NCI-H2171 treated with DMSO at 0.1 percent for 48 hours (cell line): ENCODE measurements around the gene SRL.
"Not testable (repeated sequence)": the region's sequence is repeated elsewhere in the genome, so short reads cannot be mapped to it uniquely, and the experiment has no call there.

Experiments used
- DNase-seq: peaks from one replicate; lab custom pipeline; 2025; lab: John Stamatoyannopoulos, UW

SRL gene

DNA sequence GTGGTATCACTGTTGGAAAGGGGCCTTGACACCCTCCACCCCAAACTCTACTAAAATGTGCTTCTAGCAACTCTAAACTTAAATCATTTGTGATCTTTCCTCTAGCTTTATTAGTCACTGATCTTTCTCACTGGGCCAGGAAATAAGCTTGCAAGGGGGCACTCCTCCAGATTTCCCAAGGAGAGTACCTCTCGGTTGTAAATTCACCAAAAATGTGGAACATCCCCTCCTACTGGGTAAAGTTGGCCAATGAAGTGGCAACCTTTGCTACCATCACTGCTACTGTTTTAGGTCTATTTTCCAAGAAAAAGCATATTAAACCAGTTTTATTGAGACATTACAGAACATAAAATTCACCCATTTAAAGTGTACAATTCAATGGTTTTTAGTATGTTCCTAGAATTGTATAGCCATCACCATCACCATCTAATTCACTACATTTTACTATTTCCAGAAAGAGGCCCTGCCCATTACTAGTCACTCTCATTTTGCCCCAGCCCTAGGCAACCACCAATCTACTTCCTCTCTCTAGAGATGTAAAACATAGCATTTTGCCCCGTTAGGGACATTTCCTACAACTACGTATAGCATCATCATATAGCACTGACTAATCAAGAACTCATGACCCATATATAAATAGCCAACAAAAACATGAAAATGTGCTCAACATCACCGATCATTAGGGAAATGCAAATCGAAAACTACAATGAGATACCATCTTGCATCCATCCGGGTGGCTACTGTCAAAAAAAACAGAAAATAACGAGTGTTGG, 81.0 kb downstream of the SRL start:
- no peak for DNase-seq

- DNase-seq: no peak
These were observed 82.2 kb downstream of the SRL start for GRCh38 chr16:4159726-4160125.

GRCh38 chr16:4158143-4159093, 83.5 kb downstream of the SRL start:
- DNase-seq: no peak

DNA sequence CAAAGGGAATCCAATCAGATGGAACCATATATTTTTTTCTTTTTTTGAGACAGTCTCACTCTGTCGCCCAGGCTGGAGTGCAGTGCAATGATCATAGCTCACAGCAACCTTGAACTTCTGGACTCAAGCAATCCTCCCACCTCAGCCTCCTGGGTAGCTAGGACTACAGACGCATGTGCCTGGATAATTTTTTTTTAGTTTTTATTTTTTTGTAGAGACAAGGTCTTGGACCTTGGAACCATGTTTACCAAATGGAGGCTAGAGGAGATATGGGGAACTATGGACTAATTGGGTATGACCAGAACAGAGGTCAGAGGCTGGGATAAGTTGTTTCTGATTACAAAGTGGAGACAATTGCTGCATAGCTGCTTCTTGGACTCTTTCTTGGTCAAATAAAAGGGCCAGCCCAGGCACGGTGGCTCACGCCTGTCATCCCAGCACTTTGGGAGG, 84.5 kb downstream of the SRL start:
- DNase-seq: no peak

- DNase-seq: not testable (repeated sequence)
These were observed 85.4 kb downstream of the SRL start for GRCh38 chr16:4156503-4156902.

DNA sequence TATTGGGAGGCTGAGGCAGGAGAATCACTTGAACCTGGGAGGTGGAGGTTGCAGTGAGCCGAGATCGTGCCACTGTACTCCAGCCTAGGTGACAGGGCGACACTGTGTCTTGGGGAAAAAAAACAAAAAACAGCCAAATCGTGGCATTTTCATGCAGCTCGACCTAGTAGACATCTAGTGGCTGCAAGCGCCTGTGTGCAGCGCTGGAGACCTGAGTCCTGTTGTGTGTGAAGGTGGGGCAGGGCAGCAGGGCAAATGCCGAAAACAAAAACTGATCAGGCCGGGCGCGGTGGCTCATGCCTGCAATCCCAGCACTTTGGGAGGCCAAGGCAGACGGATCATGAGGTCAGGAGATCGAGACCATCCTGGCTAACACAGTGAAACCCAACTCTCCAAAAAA, 88.5 kb downstream of the SRL start:
- DNase-seq: peak; percentile 22

DNA sequence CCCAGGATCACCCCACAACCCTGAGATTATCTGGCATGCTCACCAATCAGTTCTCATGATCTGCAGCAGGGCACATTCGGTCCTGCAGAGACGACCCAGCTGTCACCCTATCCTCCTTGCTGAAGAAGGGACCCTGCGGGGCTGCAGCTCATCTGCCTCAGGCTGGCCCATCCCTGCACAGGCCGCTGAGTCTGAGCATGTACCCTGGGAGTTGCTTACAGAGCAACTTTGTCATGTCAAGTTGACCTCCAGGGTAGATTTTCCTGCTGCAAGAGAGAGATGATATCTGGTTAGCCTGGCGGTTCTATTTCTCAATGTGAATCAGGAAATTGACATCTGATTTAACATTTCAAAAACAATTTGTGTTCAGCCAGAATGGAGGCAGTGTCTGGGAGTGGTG, 89.6 kb downstream of the SRL start:
- DNase-seq: peak; percentile 53

DNA sequence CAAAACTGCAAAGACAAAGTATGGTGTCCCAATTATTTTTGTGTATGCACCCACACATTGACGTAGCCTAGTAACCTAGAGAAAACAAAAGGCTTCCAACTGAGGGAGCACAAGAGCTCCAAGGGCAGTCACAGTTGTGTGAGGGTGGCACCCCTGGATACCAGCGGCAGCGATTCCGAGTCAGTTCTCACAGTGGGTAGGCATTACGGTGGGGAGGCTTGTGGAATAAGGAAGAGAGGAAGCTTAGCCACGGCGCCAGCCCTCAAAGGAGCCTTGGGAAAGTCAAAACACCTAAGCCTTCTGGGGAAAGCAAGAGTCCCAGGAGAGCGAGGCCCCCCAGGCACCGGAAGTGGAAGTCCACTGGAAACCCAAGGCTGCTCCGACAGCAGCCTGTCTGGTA, 94.6 kb downstream of the SRL start:
- no peak for DNase-seq

DNA sequence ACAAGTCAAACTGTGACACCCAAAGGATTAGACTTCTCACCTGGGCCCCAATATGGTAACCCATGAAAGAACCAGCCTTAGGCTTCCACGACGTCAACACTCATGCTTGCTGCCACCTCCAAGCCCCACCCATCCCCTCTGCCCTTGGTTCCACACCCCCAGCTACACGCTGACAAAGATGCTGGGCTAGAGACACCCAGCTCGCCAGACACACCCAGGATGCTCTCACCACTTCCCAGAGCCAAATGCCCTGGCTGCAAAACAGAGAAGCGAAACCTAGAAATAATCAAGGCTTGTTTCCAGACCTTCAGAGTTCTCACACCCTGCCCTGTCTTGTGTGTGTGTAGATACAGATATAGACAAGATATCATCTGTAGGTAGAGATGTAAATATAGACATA, 99.6 kb downstream of the SRL start:
- no peak for DNase-seq

GRCh38 chr16:4141604-4142003, 100.3 kb downstream of the SRL start:
- DNase-seq: no peak

DNA sequence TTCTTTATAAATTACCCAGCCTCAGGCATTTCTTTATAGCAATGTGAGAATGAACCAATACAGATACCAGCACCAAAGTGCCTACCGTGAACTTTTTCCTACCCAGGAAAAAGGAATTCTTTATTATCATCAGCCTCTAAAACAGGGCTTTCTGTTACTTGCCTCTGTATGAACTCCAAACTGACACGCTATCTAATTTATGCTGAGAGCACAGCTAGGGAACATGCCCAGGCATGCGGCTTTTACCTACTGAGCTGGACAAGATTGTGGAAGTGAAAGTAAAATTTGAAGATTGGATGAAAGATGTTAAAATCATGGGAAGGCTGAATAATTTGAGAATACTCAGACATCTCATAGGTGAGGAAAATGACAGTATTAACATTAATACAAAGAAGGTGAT, 101.2 kb downstream of the SRL start:
- peak; percentile 84 for DNase-seq

GRCh38 chr16:4139968-4140367, 101.9 kb downstream of the SRL start:
- no peak for DNase-seq
